H9 (cell line): ENCODE results near the gene FYN. TPM values are rescaled to one million over a fixed set of nuclear protein-coding genes. Genes with fewer than 3 reads are reported as not detected.

Source experiments
- DNase-seq: peaks from one replicate; pipeline ENCODE4 v3.0.0-alpha.2; 2017
- H2AFZ ChIP-seq: one replicate; pipeline ENCODE4 v1.6.1; 2013; ENCODE audit warnings: mild to moderate bottlenecking, low read length, control low read depth, moderate library complexity
- H2AK5ac ChIP-seq: 2 replicates; pipeline ENCODE4 v1.6.1; 2013; ENCODE audit warnings: low read length, control low read depth, mixed read lengths; ENCODE audit not compliant: insufficient read length
- H2BK120ac ChIP-seq: one replicate; pipeline ENCODE4 v1.6.1; 2013; ENCODE audit warnings: low read depth, mild to moderate bottlenecking, low read length, control low read depth, inconsistent platforms; ENCODE audit not compliant: poor library complexity, severe bottlenecking
- H2BK12ac ChIP-seq: 2 replicates; pipeline ENCODE4 v1.6.1; 2013; ENCODE audit warnings: low read length, control low read depth, mixed read lengths, low read depth; ENCODE audit not compliant: insufficient read length
- H2BK15ac ChIP-seq: 2 replicates; pipeline ENCODE4 v1.6.1; 2013; ENCODE audit warnings: low read depth, low read length, control low read depth
- H2BK20ac ChIP-seq: one replicate; pipeline ENCODE4 v1.6.1; 2013; ENCODE audit warnings: low read depth, mild to moderate bottlenecking, low read length, control low read depth, inconsistent platforms; ENCODE audit not compliant: poor library complexity, severe bottlenecking
- H2BK5ac ChIP-seq: 2 replicates; pipeline ENCODE4 v1.6.1; 2013; ENCODE audit warnings: low read length, control low read depth, mixed read lengths; ENCODE audit not compliant: insufficient read length
- H3K14ac ChIP-seq: 2 replicates; pipeline ENCODE4 v1.6.1; 2013; ENCODE audit warnings: low read length, control low read depth; ENCODE audit not compliant: insufficient read depth
- H3K18ac ChIP-seq: 2 replicates; pipeline ENCODE4 v1.6.1; 2013; ENCODE audit warnings: low read depth, mild to moderate bottlenecking, mixed read lengths, low read length, control low read depth; ENCODE audit not compliant: insufficient read length
- H3K23ac ChIP-seq: 2 replicates; pipeline ENCODE4 v1.6.1; 2013; ENCODE audit warnings: low read length, control low read depth, mixed read lengths, low read depth; ENCODE audit not compliant: insufficient read length
- H3K23me2 ChIP-seq: 2 replicates; pipeline ENCODE4 v1.6.1; 2013; ENCODE audit warnings: low read depth, mild to moderate bottlenecking, mixed read lengths, low read length, control low read depth; ENCODE audit not compliant: insufficient read length, poor library complexity, severe bottlenecking
- H3K27ac ChIP-seq: 2 replicates; pipeline ENCODE4 v1.5.1; 2013; ENCODE audit warnings: low read length, control low read depth, mixed read lengths, low read depth; ENCODE audit not compliant: insufficient read length
- H3K27me3 ChIP-seq: 2 replicates; pipeline ENCODE4 v1.6.1; 2013; ENCODE audit warnings: low read length, control low read depth, inconsistent platforms; ENCODE audit not compliant: insufficient read depth
- H3K4ac ChIP-seq: 2 replicates; pipeline ENCODE4 v1.6.1; 2013; ENCODE audit warnings: low read depth, mild to moderate bottlenecking, control low read depth, inconsistent platforms, low read length, moderate library complexity
- H3K4me1 ChIP-seq: 2 replicates; pipeline ENCODE4 v1.6.1; 2013; ENCODE audit warnings: low read length, control low read depth, inconsistent platforms; ENCODE audit not compliant: insufficient read depth
- H3K4me2 ChIP-seq: 2 replicates; pipeline ENCODE4 v1.6.1; 2013; ENCODE audit warnings: low read length, control low read depth, mixed read lengths; ENCODE audit not compliant: insufficient read length, insufficient read depth
- H3K56ac ChIP-seq: 2 replicates; pipeline ENCODE4 v1.6.1; 2013; ENCODE audit warnings: low read depth, mild to moderate bottlenecking, mixed read lengths, low read length, control low read depth; ENCODE audit not compliant: insufficient read length
- H3K79me1 ChIP-seq: 2 replicates; pipeline ENCODE4 v1.6.1; 2013; ENCODE audit warnings: low read depth, mild to moderate bottlenecking, moderate library complexity, low read length, control low read depth, inconsistent platforms; ENCODE audit not compliant: insufficient read depth, poor library complexity, severe bottlenecking
- H3K79me2 ChIP-seq: 2 replicates; pipeline ENCODE4 v1.6.1; 2013; ENCODE audit warnings: low read length, control low read depth, inconsistent platforms; ENCODE audit not compliant: insufficient read depth
- H3K9ac ChIP-seq: 2 replicates; pipeline ENCODE4 v1.6.1; 2013; ENCODE audit warnings: low read length, control low read depth, mixed read lengths; ENCODE audit not compliant: insufficient read length; ENCODE audit errors: extremely low read depth
- H3K9me3 ChIP-seq: one replicate; pipeline ENCODE4 v1.6.1; 2013; ENCODE audit warnings: low read depth, low read length, inconsistent platforms; ENCODE audit not compliant: control insufficient read depth
- H3T11ph ChIP-seq: one replicate; pipeline ENCODE4 v1.6.1; 2013; ENCODE audit warnings: mild to moderate bottlenecking, low read length, control low read depth, inconsistent platforms
- H4K20me1 ChIP-seq: one replicate; pipeline ENCODE4 v1.6.1; 2013; ENCODE audit not compliant: control insufficient read depth, insufficient read length, insufficient read depth
- H4K5ac ChIP-seq: 2 replicates; pipeline ENCODE4 v1.6.1; 2013; ENCODE audit warnings: low read depth, mild to moderate bottlenecking, mixed read lengths, low read length, control low read depth; ENCODE audit not compliant: insufficient read length
- H4K8ac ChIP-seq: replicated peaks from 2 replicates; pipeline ENCODE4 v1.6.1; 2013; ENCODE audit warnings: low read length, control low read depth, mixed read lengths, low read depth; ENCODE audit not compliant: insufficient read length
- H4K91ac ChIP-seq: 2 replicates; pipeline ENCODE4 v1.6.1; 2013; ENCODE audit warnings: low read depth, mild to moderate bottlenecking, moderate library complexity, mixed read lengths, low read length, control low read depth; ENCODE audit not compliant: insufficient read length
- H3K27ac Mint-ChIP-seq, 3 experiments: 2 replicates in 2 of 3; 3 replicates in 1 of 3; pipeline ENCODE4 v1.8.0; 2020 to 2021; ENCODE audit warnings: mixed read lengths in 3 of 3, mild to moderate bottlenecking in 1 of 3, moderate library complexity in 1 of 3
- H3K27me3 Mint-ChIP-seq: 2 replicates; pipeline ENCODE4 v1.8.0; 2021; ENCODE audit warnings: low read depth, mild to moderate bottlenecking, moderate library complexity, mixed read lengths
- H3K36me3 Mint-ChIP-seq, 3 experiments: 2 replicates in 2 of 3; 3 replicates in 1 of 3; pipeline ENCODE4 v1.8.0; 2020 to 2021; ENCODE audit warnings: low read depth in 3 of 3, mixed read lengths in 3 of 3; ENCODE audit not compliant: insufficient read depth in 1 of 3
- H3K4me1 Mint-ChIP-seq, 2 experiments: 2 replicates each; pipeline ENCODE4 v1.8.0; 2020; ENCODE audit warnings: mixed read lengths in 2 of 2
- H3K4me3 Mint-ChIP-seq, 2 experiments: 2 replicates in 1 of 2; 3 replicates in 1 of 2; pipeline ENCODE4 v1.8.0; 2020 to 2021; ENCODE audit warnings: mild to moderate bottlenecking in 2 of 2, mixed read lengths in 2 of 2, moderate library complexity in 1 of 2
- H3K9me3 Mint-ChIP-seq, 2 experiments: 2 replicates in 1 of 2; 3 replicates in 1 of 2; pipeline ENCODE4 v1.8.0; 2020; ENCODE audit warnings: mild to moderate bottlenecking in 2 of 2, mixed read lengths in 2 of 2, moderate library complexity in 1 of 2
- WGBS: extraction: QIAGEN DNeasy Blood & Tissue Kit; methylation state at CpG from one replicate; pipeline ENCODE4 v1.1.7; 2013; ENCODE audit warnings: missing lambda C conversion rate, low lambda C conversion rate, mixed read lengths; ENCODE audit not compliant: insufficient read length; ENCODE audit errors: extremely low coverage; 5-methylcytosine and 5-hydroxymethylcytosine counted together
- total RNA-seq: library from RNA; stranded (reverse); gene quantifications from 2 replicates; pipeline ENCODE4 v1.2.1, GENCODE V29; 2021
- TF ChIP-seq, protein P1 (sequence below): fragments of 200-600 bp; sonication (generic); conservative IDR thresholded peaks from 3 replicates; pipeline ENCODE4 v1.8.0; 2021; ENCODE audit warnings: antibody characterized with exemption, mild to moderate bottlenecking

FYN gene
- total RNA-seq, 1 experiment from 2014 or later = 64.8 TPM

DNA sequence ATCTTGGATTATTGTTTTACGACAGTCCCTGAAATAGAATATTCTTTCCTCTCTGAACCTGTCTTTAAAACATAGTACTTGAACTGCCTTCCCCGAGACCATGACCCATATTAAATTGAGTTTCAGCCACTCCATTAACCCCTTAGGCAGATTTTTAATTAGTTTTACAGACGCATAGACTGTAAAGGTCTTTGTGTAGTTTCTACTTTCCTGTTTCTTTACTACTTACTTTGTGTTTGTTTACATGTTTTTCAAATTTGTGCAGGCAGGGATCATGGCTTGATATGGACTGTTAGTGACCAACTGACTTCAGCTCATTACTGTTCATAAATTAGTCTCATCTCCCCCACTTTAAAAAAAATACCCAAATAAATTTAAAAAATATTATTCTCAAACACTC is 53.8 kb downstream of the FYN start:
- peaks cover 5 to 16% (median 14%) of the 10 kb centered on the region in 3 experiments; a peak in 6 of 7 replicates for H3K36me3 Mint-ChIP-seq
- H3K18ac ChIP-seq = no peak overlapping the region
- H3K4me1 ChIP-seq = no peaks in the 10 kb centered on the region
- no peaks in the 10 kb centered on the region for H3K27me3 ChIP-seq
- no peak overlapping the region for H3K4ac ChIP-seq
- peaks cover 3% of the 10 kb centered on the region; the same call in 1 of the 2 replicates for H3K79me2 ChIP-seq
- H3K4me2 ChIP-seq = no peak overlapping the region
- H3K4me1 Mint-ChIP-seq = no peaks in the 10 kb centered on the region
- H3K4me3 Mint-ChIP-seq = no peak overlapping the region
- H2AFZ ChIP-seq = no peak overlapping the region
- H3K9ac ChIP-seq = no peak overlapping the region
- H3T11ph ChIP-seq = no peak overlapping the region
- no peak overlapping the region for H3K56ac ChIP-seq
- H3K27ac Mint-ChIP-seq = no peak overlapping the region
- no peak overlapping the region for H4K91ac ChIP-seq
- no peak overlapping the region for H2BK15ac ChIP-seq
- no peak overlapping the region for H3K23ac ChIP-seq
- H3K14ac ChIP-seq = no peak overlapping the region
- no peak overlapping the region for H4K5ac ChIP-seq
- TF ChIP-seq, protein P1, sequence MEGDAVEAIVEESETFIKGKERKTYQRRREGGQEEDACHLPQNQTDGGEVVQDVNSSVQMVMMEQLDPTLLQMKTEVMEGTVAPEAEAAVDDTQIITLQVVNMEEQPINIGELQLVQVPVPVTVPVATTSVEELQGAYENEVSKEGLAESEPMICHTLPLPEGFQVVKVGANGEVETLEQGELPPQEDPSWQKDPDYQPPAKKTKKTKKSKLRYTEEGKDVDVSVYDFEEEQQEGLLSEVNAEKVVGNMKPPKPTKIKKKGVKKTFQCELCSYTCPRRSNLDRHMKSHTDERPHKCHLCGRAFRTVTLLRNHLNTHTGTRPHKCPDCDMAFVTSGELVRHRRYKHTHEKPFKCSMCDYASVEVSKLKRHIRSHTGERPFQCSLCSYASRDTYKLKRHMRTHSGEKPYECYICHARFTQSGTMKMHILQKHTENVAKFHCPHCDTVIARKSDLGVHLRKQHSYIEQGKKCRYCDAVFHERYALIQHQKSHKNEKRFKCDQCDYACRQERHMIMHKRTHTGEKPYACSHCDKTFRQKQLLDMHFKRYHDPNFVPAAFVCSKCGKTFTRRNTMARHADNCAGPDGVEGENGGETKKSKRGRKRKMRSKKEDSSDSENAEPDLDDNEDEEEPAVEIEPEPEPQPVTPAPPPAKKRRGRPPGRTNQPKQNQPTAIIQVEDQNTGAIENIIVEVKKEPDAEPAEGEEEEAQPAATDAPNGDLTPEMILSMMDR = no peak
- H2BK120ac ChIP-seq = no peak overlapping the region
- H4K8ac ChIP-seq = no peak overlapping the region
- no peak overlapping the region for H2AK5ac ChIP-seq
- DNase-seq = no peak
- peaks cover 0 to 5% of the 10 kb centered on the region in 2 experiments; a peak in 3 of 5 replicates for H3K9me3 Mint-ChIP-seq
- H2BK5ac ChIP-seq = no peak overlapping the region
- no peaks in the 10 kb centered on the region for H3K79me1 ChIP-seq
- no peak overlapping the region for H3K27ac ChIP-seq
- no peaks in the 10 kb centered on the region for H4K20me1 ChIP-seq
- no peaks in the 10 kb centered on the region for H3K23me2 ChIP-seq
- H3K9me3 ChIP-seq = no peaks in the 10 kb centered on the region
- H2BK12ac ChIP-seq = no peak overlapping the region
- WGBS = 100% methylated on average over 1 of the region's 3 CpGs
- H2BK20ac ChIP-seq = no peak overlapping the region
- no peaks in the 10 kb centered on the region for H3K27me3 Mint-ChIP-seq
